Spleen (tissue), 11 donors: ENCODE data around the gene LOXL3. TPM values are rescaled to one million over a fixed set of nuclear protein-coding genes. Genes with fewer than 3 reads are reported as not detected.
"Not testable (repeated sequence)": the region's sequence is repeated elsewhere in the genome, so short reads cannot be mapped to it uniquely, and the experiment has no call there.

Experiments used
- DNase-seq: peaks from one replicate; pipeline ENCODE4 v3.0.0-alpha.2; 2020
- H3K27ac ChIP-seq, 8 donors: fragments of 200-600 bp; sonication (generic) in 7 of 8; 1 replicate in 4 of 8; 2 replicates in 4 of 8; pipeline versions ENCODE4 v1.5.0 to v1.8.0; 2016 to 2021; ENCODE audit warnings: inconsistent platforms in 4 of 8, mild to moderate bottlenecking in 4 of 8, moderate library complexity in 1 of 8
- H3K27me3 ChIP-seq, 7 donors: fragments of 200-600 bp; sonication (generic) in 6 of 7; replicated peaks in 1 of 7; 1 replicate in 4 of 7; 2 replicates in 3 of 7; pipeline versions ENCODE4 v1.5.0 to v1.8.0; 2016 to 2021; ENCODE audit warnings: inconsistent platforms in 3 of 7, mild to moderate bottlenecking in 1 of 7
- H3K36me3 ChIP-seq, 6 donors: fragments of 200-600 bp; sonication (generic) in 5 of 6; 1 replicate in 4 of 6; 2 replicates in 2 of 6; pipeline versions ENCODE4 v1.5.0 to v1.8.0; 2016 to 2021; ENCODE audit warnings: inconsistent platforms in 2 of 6
- H3K4me1 ChIP-seq, 6 donors: fragments of 200-600 bp; sonication (generic) in 5 of 6; 1 replicate in 3 of 6; 2 replicates in 3 of 6; pipeline versions ENCODE4 v1.5.0 to v1.8.0; 2016 to 2021; ENCODE audit warnings: inconsistent platforms in 3 of 6
- H3K4me3 ChIP-seq, 8 donors: fragments of 200-600 bp; sonication (generic) in 7 of 8; 1 replicate in 4 of 8; 2 replicates in 4 of 8; pipeline versions ENCODE4 v1.5.0 to v1.8.0; 2016 to 2021; ENCODE audit warnings: inconsistent platforms in 4 of 8, mild to moderate bottlenecking in 4 of 8, moderate library complexity in 2 of 8
- H3K9me3 ChIP-seq, 8 donors: fragments of 200-600 bp; sonication (generic) in 7 of 8; 1 replicate in 4 of 8; 2 replicates in 4 of 8; pipeline versions ENCODE4 v1.5.0 to v1.8.0; 2016 to 2021; ENCODE audit warnings: inconsistent platforms in 4 of 8
- CTCF ChIP-seq, 11 experiments: fragments of 200-600 bp in 7 of 11; fragments of 450-650 bp in 4 of 11; sonication (generic) in 4 of 11; IDR thresholded peaks in 8 of 11; conservative IDR thresholded peaks in 3 of 11; 1 replicate in 7 of 11; 2 replicates in 4 of 11; pipeline versions ENCODE4 v1.4.0 to v1.8.0; 2016 to 2021; ENCODE audit warnings: antibody characterized with exemption in 11 of 11, inconsistent platforms in 4 of 11, mild to moderate bottlenecking in 1 of 11
- POLR2A ChIP-seq, 3 donors: fragments of 450-650 bp; IDR thresholded peaks; one replicate each; pipeline ENCODE4 v1.5.1; 2017; ENCODE audit warnings: antibody characterized with exemption in 3 of 3, mild to moderate bottlenecking in 1 of 3
- POLR2AphosphoS5 ChIP-seq, 3 donors: sonication (generic); formaldehyde crosslinking; IDR thresholded peaks; one replicate each; pipeline ENCODE4 v1.5.1; 2017; ENCODE audit warnings: antibody characterized with exemption in 3 of 3
- WGBS, 5 donors: extraction: QIAGEN DNeasy Blood & Tissue Kit in 3 of 5; methylation state at CpG; one replicate each; pipeline versions ENCODE4 v1.1.5 to v1.1.7; 2013 to 2018; 5-methylcytosine and 5-hydroxymethylcytosine counted together
- intact Hi-C: fragments of 100-400 bp; cut with DNase I; formaldehyde crosslinking; loops from one replicate; pipeline ENCODE4 v1.15.0; 2023; ENCODE audit warnings: low total_unique reads
- polyA plus RNA-seq, 3 donors: library from polyadenylated mRNA; stranded (reverse); fragments of 200-250 nt; gene quantifications; one replicate each; pipeline ENCODE4 v1.2.1, GENCODE V29; 2013
- total RNA-seq, 7 donors: library from RNA; depleted of rRNA in 3 of 7; stranded (reverse); fragments of >200 nt in 3 of 7; fragmentation: NEBNext Ultra II Directional in 4 of 7; extraction: Animal tissue kit (Norgen Biotek cat#: 25700) in 4 of 7; gene quantifications; one replicate each; pipeline versions ENCODE4 v1.1.0 to v1.2.1, GENCODE V29; 2016 to 2021
- donor health status: healthy with polysubstance abuse.
- donor health status: DM: no; HTN: no; CAD: no; lungs with moderate emphysema.
- donor health status: DM: no; HTN: no; CAD: no.
- donor health status: Bipolar disorder and iron deficiency.
- donor health status: healthy.
- donor health status: DM: no; HTN: no; CAD: no.
- donor health status: DM: yes; HTN: yes; CAD: no.

LOXL3 gene
- total and polyA plus RNA-seq, 10 donors, result 1.8 to 27.4 (median 15.9) TPM

GRCh38 chr2:74486141-74486540, 67.6 kb downstream of the LOXL3 start:
- intact Hi-C loops, result no loop called here
- Histone ChIP-seq H3K9me3 (no peaks in the 10 kb centered on the region), H3K27me3 (no peaks in the 10 kb centered on the region), H3K27ac (no peak overlapping the region), H3K4me3 (no peak overlapping the region), H3K4me1 (peaks cover 22 to 41% (median 26%) of the 10 kb centered on the region in 6 donors), H3K36me3 (peaks cover 0 to 72% (median 33%) of the 10 kb centered on the region in 6 donors)
- WGBS, 5 donors, result 91 to 100% (median 92%) methylated on average over 2 of the region's 2 CpGs
- DNase-seq, result no peak
- TF ChIP-seq POLR2AphosphoS5 (IDR thresholded peaks at IDR 0.05), result no peak
- TF ChIP-seq CTCF (IDR thresholded peaks at IDR 0.05 in 8 of 11, conservative IDR thresholded peaks at IDR 0.05 in 3 of 11), result no peak
- no peak for TF ChIP-seq POLR2A (IDR thresholded peaks at IDR 0.05)

GRCh38 chr2:74483675-74484164, 70.0 kb downstream of the LOXL3 start:
- WGBS, 5 donors, result 73 to 90% (median 84%) methylated on average over 19 of the region's 19 CpGs
- not testable (repeated sequence) for H3K9me3 ChIP-seq, H3K27me3 ChIP-seq
- Histone ChIP-seq H3K27ac (peak overlapping the region in 7 of 8 donors; percentile 85 to 97 (median 93)), H3K4me3 (peak overlapping the region; percentile 72 to 96 (median 88)), H3K36me3 (peaks cover 0 to 71% (median 30%) of the 10 kb centered on the region in 6 donors), H3K4me1 (peaks cover 33 to 64% (median 40%) of the 10 kb centered on the region in 6 donors)
- intact Hi-C loops, result loop anchor here (5.0 kb wide), 1 partner anchor 104 kb away; no protein-coding TSS in a partner anchor
- DNase-seq, result peak; percentile 75

GRCh38 chr2:74482801-74483674, 70.7 kb downstream of the LOXL3 start, which contains the start of the genes CCDC142 and TTC31:
Gene CCDC142 (minus strand): TSS chr2:74482998. CDS start chr2:74482837, 161 bp downstream.
Gene TTC31 (plus strand): TSS chr2:74483081. CDS start chr2:74483096, 15 bp downstream.
- Histone ChIP-seq H3K4me1 (peaks cover 33 to 64% (median 40%) of the 10 kb centered on the region in 6 donors), H3K27ac (peak within 1 kb of the TSS; percentile 85 to 97 (median 94)), H3K27me3 (no peaks in the 10 kb centered on the region), H3K36me3 (peaks cover 0 to 69% (median 27%) of the 10 kb centered on the region in 6 donors), H3K9me3 (no peaks in the 10 kb centered on the region), H3K4me3 (peak within 1 kb of the TSS; percentile 72 to 96 (median 88))
- peak; percentile 98 for DNase-seq
- WGBS, 5 donors, result 1 to 3% (median 1%) methylated on average over 23 to 50 of the region's 50 CpGs
- peak; percentile 82 to 93 (median 85) for TF ChIP-seq POLR2AphosphoS5 (IDR thresholded peaks at IDR 0.05)
- peak; percentile 83 to 98 (median 94) for TF ChIP-seq CTCF (IDR thresholded peaks at IDR 0.05 in 8 of 11, conservative IDR thresholded peaks at IDR 0.05 in 3 of 11)
- TF ChIP-seq POLR2A (IDR thresholded peaks at IDR 0.05), result peak in 1 of 3 donors; percentile 55
- intact Hi-C loops, result loop anchor here (5.0 kb wide), 1 partner anchor 104 kb away; no protein-coding TSS in a partner anchor

Other genes with a start within 250 kb of the LOXL3 start
- 1 to 10 TPM; 2.1 to 9.7 (median 3.9) TPM for gene SLC4A5, start 210.5 kb downstream of the LOXL3 start, total RNA-seq
- 1 to 10 TPM in 1 of 3 donors, under 1 TPM in 2; 0.45 to 1.1 (median 0.62) TPM for gene SLC4A5, start 210.5 kb downstream of the LOXL3 start, polyA plus RNA-seq
- 100 to 1,000 TPM in 4 of 7 donors, 10 to 100 TPM in 3; 81.8 to 113 (median 100) TPM for gene DCTN1, start 173.6 kb downstream of the LOXL3 start, total RNA-seq
- 10 to 100 TPM; 47.8 to 77.2 (median 53.7) TPM for gene DCTN1, start 173.6 kb downstream of the LOXL3 start, polyA plus RNA-seq
- 1 to 10 TPM; 1.7 to 4.0 (median 2.8) TPM for gene C2orf81, start 132.3 kb downstream of the LOXL3 start, total RNA-seq
- 1 to 10 TPM; 3.2 to 5.7 (median 5.1) TPM for gene C2orf81, start 132.3 kb downstream of the LOXL3 start, polyA plus RNA-seq
- gene WDR54, start 132.2 kb downstream of the LOXL3 start, total RNA-seq, result 10 to 100 TPM; 15.1 to 24.3 (median 17.9) TPM
- 10 to 100 TPM; 23.7 to 26.0 (median 24.4) TPM for gene WDR54, start 132.2 kb downstream of the LOXL3 start, polyA plus RNA-seq
- 10 to 100 TPM in 3 of 7 donors, 1 to 10 TPM in 4; 5.0 to 11.1 (median 9.8) TPM for gene RTKN, start 112.0 kb downstream of the LOXL3 start, total RNA-seq
- 1 to 10 TPM; 3.2 to 6.9 (median 3.4) TPM for gene RTKN, start 112.0 kb downstream of the LOXL3 start, polyA plus RNA-seq
- gene INO80B, start 98.9 kb downstream of the LOXL3 start, total RNA-seq, result 10 to 100 TPM in 6 of 7 donors, 1 to 10 TPM in 1; 9.0 to 42.9 (median 28.6) TPM
- 10 to 100 TPM; 36.7 to 50.3 (median 43.7) TPM for gene INO80B, start 98.9 kb downstream of the LOXL3 start, polyA plus RNA-seq
- gene WBP1, start 95.5 kb downstream of the LOXL3 start, total RNA-seq, result 10 to 100 TPM; 39.5 to 80.7 (median 58.5) TPM
- 10 to 100 TPM; 64.7 to 84.2 (median 78.8) TPM for gene WBP1, start 95.5 kb downstream of the LOXL3 start, polyA plus RNA-seq
- 10 to 100 TPM; 49.2 to 61.6 (median 56.7) TPM for gene MOGS, start 88.6 kb downstream of the LOXL3 start, total RNA-seq
- gene MOGS, start 88.6 kb downstream of the LOXL3 start, polyA plus RNA-seq, result 10 to 100 TPM; 24.6 to 35.5 (median 31.0) TPM
- 10 to 100 TPM; 13.0 to 74.3 (median 61.7) TPM for gene MRPL53, start 81.3 kb downstream of the LOXL3 start, total RNA-seq
- 10 to 100 TPM; 69.4 to 86.7 (median 78.6) TPM for gene MRPL53, start 81.3 kb downstream of the LOXL3 start, polyA plus RNA-seq
- gene CCDC142, start 70.9 kb downstream of the LOXL3 start, total RNA-seq, result 10 to 100 TPM; 22.2 to 59.4 (median 31.6) TPM
- 1 to 10 TPM; 2.8 to 9.3 (median 3.4) TPM for gene CCDC142, start 70.9 kb downstream of the LOXL3 start, polyA plus RNA-seq
- 10 to 100 TPM; 34.3 to 51.3 (median 38.3) TPM for gene TTC31, start 70.9 kb downstream of the LOXL3 start, total RNA-seq
- gene TTC31, start 70.9 kb downstream of the LOXL3 start, polyA plus RNA-seq, result 10 to 100 TPM; 15.7 to 26.7 (median 21.6) TPM
- gene LBX2, start 54.3 kb downstream of the LOXL3 start, total RNA-seq, result 1 to 10 TPM in 3 of 7 donors, under 1 TPM in 4; 0.52 to 2.7 (median 0.89) TPM
- gene LBX2, start 54.3 kb downstream of the LOXL3 start, polyA plus RNA-seq, result 1 to 10 TPM in 1 of 3 donors, under 1 TPM in 2; 0.50 to 1.8 (median 0.93) TPM
- 10 to 100 TPM; 12.7 to 20.4 (median 14.7) TPM for gene PCGF1, start 46.2 kb downstream of the LOXL3 start, total RNA-seq
- 10 to 100 TPM in 2 of 3 donors, 1 to 10 TPM in 1; 9.6 to 11.8 (median 11.6) TPM for gene PCGF1, start 46.2 kb downstream of the LOXL3 start, polyA plus RNA-seq
- gene TLX2, start 39.5 kb downstream of the LOXL3 start, total RNA-seq, result not detected
- gene TLX2, start 39.5 kb downstream of the LOXL3 start, polyA plus RNA-seq, result under 1 TPM in 2 of 3 donors, not detected in 1; 0.04 to 0.05 TPM
- gene DQX1, start 27.7 kb downstream of the LOXL3 start, total RNA-seq, result under 1 TPM in 5 of 7 donors, not detected in 2; 0.24 to 0.52 (median 0.43) TPM
- gene DQX1, start 27.7 kb downstream of the LOXL3 start, polyA plus RNA-seq, result under 1 TPM; 0.09 to 0.22 (median 0.11) TPM
- 100 to 1,000 TPM; 107 to 182 (median 125) TPM for gene AUP1, start 24.2 kb downstream of the LOXL3 start, total RNA-seq
- 100 to 1,000 TPM; 140 to 226 (median 223) TPM for gene AUP1, start 24.2 kb downstream of the LOXL3 start, polyA plus RNA-seq
- 10 to 100 TPM; 34.2 to 58.7 (median 38.7) TPM for gene HTRA2, start 24.0 kb downstream of the LOXL3 start, total RNA-seq
- gene HTRA2, start 24.0 kb downstream of the LOXL3 start, polyA plus RNA-seq, result 10 to 100 TPM; 46.0 to 48.7 (median 48.0) TPM
- 10 to 100 TPM; 36.2 to 59.1 (median 39.7) TPM for gene DOK1, start 778 bp upstream of the LOXL3 start, total RNA-seq
- 10 to 100 TPM; 19.9 to 41.7 (median 21.0) TPM for gene DOK1, start 778 bp upstream of the LOXL3 start, polyA plus RNA-seq
- gene M1AP, start 94.4 kb upstream of the LOXL3 start, total RNA-seq, result 1 to 10 TPM in 4 of 7 donors, under 1 TPM in 3; 0.43 to 2.0 (median 1.1) TPM
- gene M1AP, start 94.4 kb upstream of the LOXL3 start, polyA plus RNA-seq, result under 1 TPM; 0.26 to 0.61 (median 0.47) TPM
- gene SEMA4F, start 100.3 kb upstream of the LOXL3 start, total RNA-seq, result 10 to 100 TPM in 1 of 7 donors, 1 to 10 TPM in 6; 5.0 to 11.0 (median 8.1) TPM
- 1 to 10 TPM; 1.5 to 2.6 (median 1.5) TPM for gene SEMA4F, start 100.3 kb upstream of the LOXL3 start, polyA plus RNA-seq